Measurements from ENCODE around the gene PXDN.
"Not testable (repeated sequence)": the region's sequence is repeated elsewhere in the genome, so short reads cannot be mapped to it uniquely, and the experiment has no call there.

PXDN gene

GRCh38 chr2:1727796-1728474 is 16.4 kb downstream of the PXDN start:
- no peak for DNase-seq (ENCODE audit: low read depth in 1 of 2, low spot score in 1 of 2)

GRCh38 chr2:1727101-1727771 is 17.1 kb downstream of the PXDN start:
- DNase-seq (ENCODE audit: low read depth in 1 of 2, low spot score in 1 of 2) = no peak

- no peak for DNase-seq (ENCODE audit: low read depth in 1 of 2, low spot score in 1 of 2)
These were observed 17.8 kb downstream of the PXDN start for GRCh38 chr2:1726558-1726957.

GRCh38 chr2:1724351-1724750 is 20.0 kb downstream of the PXDN start:
- DNase-seq (ENCODE audit: low read depth in 1 of 2, low spot score in 1 of 2) = not testable (repeated sequence)

GRCh38 chr2:1723397-1724042 is 20.8 kb downstream of the PXDN start:
- no peak for DNase-seq (ENCODE audit: low read depth in 1 of 2, low spot score in 1 of 2)

- no peak for DNase-seq (ENCODE audit: low read depth in 1 of 2, low spot score in 1 of 2)
These were observed 21.6 kb downstream of the PXDN start for GRCh38 chr2:1722692-1723091.

- DNase-seq (ENCODE audit: low read depth in 1 of 2, low spot score in 1 of 2) = no peak
These were observed 22.3 kb downstream of the PXDN start for GRCh38 chr2:1721706-1722646.

- DNase-seq (ENCODE audit: low read depth in 1 of 2, low spot score in 1 of 2) = no peak
These were observed 25.7 kb downstream of the PXDN start for GRCh38 chr2:1718339-1719220.

- DNase-seq (ENCODE audit: low read depth in 1 of 2, low spot score in 1 of 2) = no peak
These were observed 27.2 kb downstream of the PXDN start for GRCh38 chr2:1717113-1717512.

GRCh38 chr2:1716441-1716840 is 27.9 kb downstream of the PXDN start:
- DNase-seq (ENCODE audit: low read depth in 1 of 2, low spot score in 1 of 2) = no peak

- not testable (repeated sequence) for DNase-seq (ENCODE audit: low read depth in 1 of 2, low spot score in 1 of 2)
These were observed 28.4 kb downstream of the PXDN start for GRCh38 chr2:1716014-1716305.

GRCh38 chr2:1715184-1716013 is 28.9 kb downstream of the PXDN start:
- DNase-seq (ENCODE audit: low read depth in 1 of 2, low spot score in 1 of 2) = no peak

- DNase-seq (ENCODE audit: low read depth in 1 of 2, low spot score in 1 of 2) = no peak
These were observed 29.8 kb downstream of the PXDN start for GRCh38 chr2:1714291-1715064.

- DNase-seq (ENCODE audit: low read depth in 1 of 2, low spot score in 1 of 2) = no peak
These were observed 30.5 kb downstream of the PXDN start for GRCh38 chr2:1713839-1714236.

- DNase-seq (ENCODE audit: low read depth in 1 of 2, low spot score in 1 of 2) = no peak
These were observed 31.0 kb downstream of the PXDN start for GRCh38 chr2:1713142-1713838.

GRCh38 chr2:1709946-1710560 is 34.3 kb downstream of the PXDN start:
- no peak for DNase-seq (ENCODE audit: low read depth in 1 of 2, low spot score in 1 of 2)

GRCh38 chr2:1709335-1709605 is 35.0 kb downstream of the PXDN start:
- no peak for DNase-seq (ENCODE audit: low read depth in 1 of 2, low spot score in 1 of 2)
